GM06990 (cell line): ENCODE results near the gene VAPB.
A peak's percentile ranks its signal among the peaks of the same experiment; 100 is the strongest.

Experiments used
- DNase-seq: peaks from one replicate; pipeline ENCODE4 v3.0.0-alpha.2; 2011; ENCODE audit not compliant: insufficient read length; ENCODE audit errors: extremely low read depth
- H3K27me3 ChIP-seq: replicated peaks from 2 replicates; pipeline ENCODE4 v1.6.0; 2011; ENCODE audit warnings: low read length; ENCODE audit not compliant: control insufficient read depth, insufficient read depth
- H3K36me3 ChIP-seq: 2 replicates; pipeline ENCODE4 v1.5.1; 2011; ENCODE audit warnings: low read length; ENCODE audit not compliant: control insufficient read depth, insufficient read depth
- H3K4me3 ChIP-seq: replicated peaks from 2 replicates; pipeline ENCODE4 v1.5.1; 2011; ENCODE audit warnings: low read depth, mild to moderate bottlenecking, control low read depth, low read length
- TF ChIP-seq, protein P1 (sequence below): IDR thresholded peaks from 2 replicates; pipeline ENCODE4 v1.5.1; 2011; ENCODE audit warnings: low read length, control low read depth, mild to moderate bottlenecking, inconsistent platforms; ENCODE audit not compliant: insufficient read depth, poor library complexity, severe bottlenecking

The VAPB gene

DNA sequence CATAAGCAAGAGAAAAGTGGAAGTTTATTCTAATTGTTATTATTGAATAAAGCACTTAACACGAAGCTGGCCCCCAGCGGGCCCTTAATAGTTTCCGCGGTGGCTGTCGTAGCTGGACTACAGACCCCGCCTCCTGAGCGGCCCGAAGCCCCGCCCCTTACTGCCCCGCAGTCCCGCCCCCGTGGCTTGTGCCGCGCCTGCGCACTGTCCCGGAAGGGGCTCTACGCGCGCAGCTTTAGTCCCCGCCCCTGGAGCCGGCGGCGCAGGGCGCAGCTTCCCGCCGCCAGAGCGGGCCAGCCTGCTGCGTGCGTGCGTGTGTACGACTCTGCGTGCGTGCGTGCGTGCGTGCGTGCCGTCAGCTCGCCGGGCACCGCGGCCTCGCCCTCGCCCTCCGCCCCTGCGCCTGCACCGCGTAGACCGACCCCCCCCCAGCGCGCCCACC lies at the start of gene VAPB:
VAPB (plus strand) TSS at position 348 of the 442 bp plus-strand sequence. CDS start 231 bp downstream, outside the sequence.
- Histone ChIP-seq H3K36me3 (peaks cover 2% of the 10 kb centered on the region), H3K4me3 (peak within 1 kb of the TSS; percentile 95), H3K27me3 (no peaks in the 10 kb centered on the region)
- peak; percentile 97 for DNase-seq
- TF ChIP-seq, protein P1, sequence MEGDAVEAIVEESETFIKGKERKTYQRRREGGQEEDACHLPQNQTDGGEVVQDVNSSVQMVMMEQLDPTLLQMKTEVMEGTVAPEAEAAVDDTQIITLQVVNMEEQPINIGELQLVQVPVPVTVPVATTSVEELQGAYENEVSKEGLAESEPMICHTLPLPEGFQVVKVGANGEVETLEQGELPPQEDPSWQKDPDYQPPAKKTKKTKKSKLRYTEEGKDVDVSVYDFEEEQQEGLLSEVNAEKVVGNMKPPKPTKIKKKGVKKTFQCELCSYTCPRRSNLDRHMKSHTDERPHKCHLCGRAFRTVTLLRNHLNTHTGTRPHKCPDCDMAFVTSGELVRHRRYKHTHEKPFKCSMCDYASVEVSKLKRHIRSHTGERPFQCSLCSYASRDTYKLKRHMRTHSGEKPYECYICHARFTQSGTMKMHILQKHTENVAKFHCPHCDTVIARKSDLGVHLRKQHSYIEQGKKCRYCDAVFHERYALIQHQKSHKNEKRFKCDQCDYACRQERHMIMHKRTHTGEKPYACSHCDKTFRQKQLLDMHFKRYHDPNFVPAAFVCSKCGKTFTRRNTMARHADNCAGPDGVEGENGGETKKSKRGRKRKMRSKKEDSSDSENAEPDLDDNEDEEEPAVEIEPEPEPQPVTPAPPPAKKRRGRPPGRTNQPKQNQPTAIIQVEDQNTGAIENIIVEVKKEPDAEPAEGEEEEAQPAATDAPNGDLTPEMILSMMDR = no peak

GRCh38 chr20:58339741-58340140 lies 49.3 kb upstream of the VAPB start:
- no peaks in the 10 kb centered on the region; the same call in 1 of the 2 replicates for H3K36me3 ChIP-seq
- DNase-seq = no peak
- TF ChIP-seq, protein P1 = no peak
- no peaks in the 10 kb centered on the region for H3K27me3 ChIP-seq
- no peak overlapping the region for H3K4me3 ChIP-seq

DNA sequence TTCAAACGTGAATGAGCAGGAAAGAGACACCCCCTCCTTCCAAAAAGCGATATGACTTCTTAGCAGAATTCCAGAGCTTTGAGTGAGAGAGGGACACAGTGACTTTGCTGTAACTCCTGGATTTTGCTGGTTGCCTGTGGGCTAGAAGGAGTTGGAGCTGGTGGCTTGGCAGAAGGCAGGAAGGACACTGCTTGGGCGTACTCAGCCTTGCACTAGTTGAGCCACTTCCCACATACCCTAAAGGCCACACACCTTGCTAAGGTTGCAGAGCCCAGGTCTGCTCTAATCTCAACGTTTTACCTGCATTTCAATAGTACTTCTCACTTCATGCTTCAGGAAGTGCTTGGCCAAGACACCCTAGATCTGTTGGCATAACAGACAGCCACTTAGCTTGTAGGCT lies 48.9 kb upstream of the VAPB start:
- DNase-seq = no peak
- H3K4me3 ChIP-seq = no peak overlapping the region
- no peaks in the 10 kb centered on the region; the same call in 1 of the 2 replicates for H3K36me3 ChIP-seq
- H3K27me3 ChIP-seq = no peaks in the 10 kb centered on the region
- TF ChIP-seq, protein P1 = no peak

- TF ChIP-seq, protein P1 = no peak
- Histone ChIP-seq H3K27me3 (no peaks in the 10 kb centered on the region), H3K4me3 (no peak overlapping the region), H3K36me3 (peaks cover 5% of the 10 kb centered on the region)
- DNase-seq = no peak
Observed at GRCh38 chr20:58340853-58341252, 48.2 kb upstream of the VAPB start.

DNA sequence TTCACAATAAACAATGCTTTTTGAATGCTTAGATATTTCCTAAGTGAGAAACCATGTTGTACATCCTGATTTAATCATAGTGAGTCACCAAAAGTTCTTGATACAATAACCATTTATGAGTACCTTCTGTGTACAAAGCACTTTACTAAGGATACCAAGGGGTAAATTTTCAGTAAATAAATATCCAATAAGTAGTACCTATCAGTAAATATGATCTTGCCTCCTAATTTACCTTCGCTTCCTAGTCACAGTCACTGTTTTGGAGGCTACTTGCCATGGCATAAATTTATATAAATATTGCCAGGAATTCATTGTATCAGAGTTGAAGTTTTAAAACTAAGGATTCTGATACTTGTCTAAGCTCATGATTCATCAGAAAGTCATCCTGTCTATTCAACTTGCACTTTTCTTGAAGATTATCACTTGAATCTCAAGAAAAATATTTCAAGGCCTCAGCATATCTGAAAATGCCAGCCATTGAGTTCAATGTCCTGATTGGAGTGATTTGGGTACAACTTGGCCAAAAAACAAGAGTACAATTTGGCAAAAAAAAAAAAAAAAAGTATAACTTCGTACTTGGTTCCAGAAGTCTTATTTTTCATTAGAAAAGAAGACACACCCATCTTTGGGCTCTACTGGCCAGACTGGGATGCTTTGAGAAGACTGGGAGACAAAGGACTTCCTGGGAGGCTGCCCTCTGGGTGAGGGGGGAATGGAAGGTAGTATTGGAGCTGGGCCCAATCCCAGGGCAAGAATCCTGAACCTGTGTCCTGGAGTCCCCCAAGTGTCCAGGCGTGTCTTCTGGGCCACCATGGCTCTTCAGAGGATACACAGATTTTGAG lies 46.7 kb upstream of the VAPB start:
- DNase-seq = no peak
- H3K4me3 ChIP-seq = no peak overlapping the region
- peaks cover 8% of the 10 kb centered on the region for H3K36me3 ChIP-seq
- H3K27me3 ChIP-seq = no peaks in the 10 kb centered on the region
- TF ChIP-seq, protein P1 = no peak
